ENCODE data around the gene SLC49A3. TPM values are rescaled to one million over a fixed set of nuclear protein-coding genes. Genes with fewer than 3 reads are reported as not detected.

SLC49A3 gene
- total RNA-seq, 1 donor from 2014 or later, result 3.3 TPM

DNA sequence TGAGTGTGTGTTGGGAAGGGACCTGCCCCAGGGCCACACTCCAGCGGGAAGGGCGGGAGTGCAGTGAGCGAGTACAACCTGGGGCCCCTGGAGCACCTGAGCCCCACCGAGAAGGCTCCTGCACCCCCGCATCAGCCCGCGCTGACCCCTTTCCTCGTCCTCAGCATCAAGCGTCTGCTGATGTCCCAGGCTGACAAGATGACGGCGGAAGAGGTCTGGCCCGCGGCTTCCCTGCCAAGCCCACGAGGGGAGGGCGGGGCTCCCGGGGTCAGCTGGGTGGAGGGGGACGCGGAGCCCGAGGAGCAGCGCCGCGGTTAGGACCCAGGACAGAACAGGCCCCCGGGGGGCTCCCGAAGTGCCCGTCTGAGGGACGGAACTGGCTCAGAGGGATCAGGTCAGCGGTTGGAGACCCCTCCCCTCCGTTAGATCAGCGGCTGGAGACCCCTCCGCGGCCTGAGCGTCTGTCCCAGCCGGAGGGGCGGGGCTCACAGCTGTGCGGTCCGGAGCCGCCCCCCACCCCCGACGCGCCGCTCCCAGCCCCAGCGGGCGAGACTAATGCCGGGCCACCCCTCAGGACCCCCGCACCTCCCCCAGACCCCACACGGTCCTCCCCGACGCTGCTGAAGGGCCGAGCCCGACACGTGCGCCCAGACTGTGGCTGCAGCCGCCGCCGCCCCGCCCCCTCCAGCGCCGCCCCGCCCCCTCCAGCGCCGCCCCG is 7.9 kb downstream of the SLC49A3 start:
- H3K4me3 Mint-ChIP-seq, result peak overlapping the region; percentile 64
- no peaks in the 10 kb centered on the region for H3K9me3 Mint-ChIP-seq
- H3K4me1 Mint-ChIP-seq (ENCODE audit: unreplicated experiment), result no peaks in the 10 kb centered on the region
- peak; percentile 74 for DNase-seq (ENCODE audit: extremely low spot score, unreplicated experiment)
- no peak for TF ChIP-seq CTCF (conservative IDR thresholded peaks at IDR 0.05)
- no peaks in the 10 kb centered on the region for H3K27me3 Mint-ChIP-seq
- no peaks in the 10 kb centered on the region for H3K36me3 Mint-ChIP-seq
- H3K27ac Mint-ChIP-seq, result no peak overlapping the region

GRCh38 chr4:680551-680927 is 8.4 kb downstream of the SLC49A3 start:
- DNase-seq (ENCODE audit: extremely low spot score, unreplicated experiment), result no peak
- no peaks in the 10 kb centered on the region for H3K9me3 Mint-ChIP-seq
- no peaks in the 10 kb centered on the region for H3K36me3 Mint-ChIP-seq
- H3K27ac Mint-ChIP-seq, result no peak overlapping the region
- H3K4me1 Mint-ChIP-seq (ENCODE audit: unreplicated experiment), result no peaks in the 10 kb centered on the region
- no peak for TF ChIP-seq CTCF (conservative IDR thresholded peaks at IDR 0.05)
- H3K4me3 Mint-ChIP-seq, result peak overlapping the region; percentile 64
- H3K27me3 Mint-ChIP-seq, result no peaks in the 10 kb centered on the region

DNA sequence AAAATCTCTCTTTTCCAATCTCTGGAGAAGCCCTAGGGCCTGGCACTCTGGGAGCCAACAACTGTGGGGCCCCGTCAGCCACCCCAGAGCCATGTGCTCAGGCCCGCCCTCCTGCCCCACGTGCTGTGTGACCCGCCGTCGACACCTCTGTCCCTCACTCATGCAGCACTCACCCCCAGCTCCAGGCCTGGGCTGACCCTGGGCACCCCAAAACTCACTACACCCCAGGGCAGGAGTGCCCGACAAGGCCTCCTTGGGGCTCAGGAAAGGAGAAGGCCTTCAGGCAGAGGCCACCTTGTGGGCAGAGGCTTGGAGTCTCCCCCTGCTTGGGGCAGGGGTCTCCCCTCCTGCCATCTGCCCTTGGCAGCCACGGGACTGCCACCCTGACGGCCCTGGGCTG is 8.9 kb downstream of the SLC49A3 start:
- no peaks in the 10 kb centered on the region for H3K4me1 Mint-ChIP-seq (ENCODE audit: unreplicated experiment)
- no peak for DNase-seq (ENCODE audit: extremely low spot score, unreplicated experiment)
- no peaks in the 10 kb centered on the region for H3K27me3 Mint-ChIP-seq
- H3K9me3 Mint-ChIP-seq, result no peaks in the 10 kb centered on the region
- no peak for TF ChIP-seq CTCF (conservative IDR thresholded peaks at IDR 0.05)
- no peak overlapping the region for H3K27ac Mint-ChIP-seq
- H3K36me3 Mint-ChIP-seq, result no peaks in the 10 kb centered on the region
- H3K4me3 Mint-ChIP-seq, result peak overlapping the region; percentile 64

DNA sequence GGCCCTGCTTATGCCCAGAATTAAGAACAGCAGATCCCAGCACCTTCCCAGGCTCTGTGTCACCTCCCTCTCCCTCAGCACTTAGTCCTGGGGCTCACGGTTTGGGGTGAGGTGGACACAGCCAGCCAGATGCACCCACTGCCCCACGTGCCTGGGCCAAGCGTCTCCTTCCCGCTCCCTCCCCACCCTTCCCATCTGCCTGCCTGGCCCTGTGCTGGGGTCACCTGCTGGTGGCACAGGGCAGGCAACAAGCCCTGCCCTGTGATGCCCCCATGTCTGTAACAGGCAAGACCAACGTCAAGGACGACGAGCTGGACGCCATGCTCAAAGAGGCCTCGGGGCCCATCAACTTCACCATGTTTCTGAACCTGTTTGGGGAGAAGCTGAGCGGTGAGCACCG is 9.3 kb downstream of the SLC49A3 start:
- no peak for TF ChIP-seq CTCF (conservative IDR thresholded peaks at IDR 0.05)
- Mint-ChIP-seq H3K27me3 (no peaks in the 10 kb centered on the region), H3K4me3 (peak overlapping the region; percentile 41), H3K9me3 (no peaks in the 10 kb centered on the region), H3K27ac (no peak overlapping the region), H3K36me3 (no peaks in the 10 kb centered on the region), H3K4me1 (ENCODE audit: unreplicated experiment) (no peaks in the 10 kb centered on the region)
- no peak for DNase-seq (ENCODE audit: extremely low spot score, unreplicated experiment)

GRCh38 chr4:679104-679481 is 9.9 kb downstream of the SLC49A3 start:
- H3K36me3 Mint-ChIP-seq, result no peaks in the 10 kb centered on the region
- no peak overlapping the region for H3K4me3 Mint-ChIP-seq
- H3K27ac Mint-ChIP-seq, result no peak overlapping the region

More at GRCh38 chr4:679104-679481, 9.9 kb downstream of the SLC49A3 start:
- no peak for TF ChIP-seq CTCF (conservative IDR thresholded peaks at IDR 0.05)
- no peak for DNase-seq (ENCODE audit: extremely low spot score, unreplicated experiment)
- Mint-ChIP-seq H3K27me3 (no peaks in the 10 kb centered on the region), H3K4me1 (ENCODE audit: unreplicated experiment) (no peaks in the 10 kb centered on the region), H3K9me3 (no peaks in the 10 kb centered on the region)
